BE2C (cell line): ENCODE results near the gene MEAF6. TPM values are rescaled to one million over a fixed set of nuclear protein-coding genes. Genes with fewer than 3 reads are reported as not detected.
"Not testable (repeated sequence)": the region's sequence is repeated elsewhere in the genome, so short reads cannot be mapped to it uniquely, and the experiment has no call there.

ENCODE experiments used
- DNase-seq: peaks from one replicate; pipeline ENCODE4 v3.0.0-alpha.2; 2020
- H3K27me3 ChIP-seq: fragments of 250-450 bp; sonication (Bioruptor Pico); 2 replicates; pipeline ENCODE4 v1.5.1; 2020; ENCODE audit warnings: mild to moderate bottlenecking
- H3K36me3 ChIP-seq: fragments of 250-450 bp; sonication (Bioruptor Pico); 2 replicates; pipeline ENCODE4 v1.5.1; 2020; ENCODE audit warnings: mild to moderate bottlenecking
- H3K4me1 ChIP-seq: fragments of 250-450 bp; sonication (Bioruptor Pico); 2 replicates; pipeline ENCODE4 v1.5.1; 2020
- H3K4me3 ChIP-seq: 2 replicates; pipeline ENCODE4 v1.5.1; 2011; ENCODE audit warnings: low read depth, low read length
- H3K9me3 ChIP-seq: fragments of 250-450 bp; sonication (Bioruptor Pico); 2 replicates; pipeline ENCODE4 v1.5.1; 2020
- polyA plus RNA-seq: library from polyadenylated mRNA; unstranded; fragments of >200 nt; gene quantifications from one replicate; pipeline ENCODE4 v1.2.1, GENCODE V29; 2012; ENCODE audit warnings: low read depth, missing spikeins; ENCODE audit not compliant: insufficient read length, insufficient read depth
- TF ChIP-seq, protein P1 (sequence below): IDR thresholded peaks from 2 replicates; pipeline ENCODE4 v1.5.1; 2012; ENCODE audit warnings: mild to moderate bottlenecking, low read depth, low read length

MEAF6 gene
- 54.8 TPM for polyA plus RNA-seq

DNA sequence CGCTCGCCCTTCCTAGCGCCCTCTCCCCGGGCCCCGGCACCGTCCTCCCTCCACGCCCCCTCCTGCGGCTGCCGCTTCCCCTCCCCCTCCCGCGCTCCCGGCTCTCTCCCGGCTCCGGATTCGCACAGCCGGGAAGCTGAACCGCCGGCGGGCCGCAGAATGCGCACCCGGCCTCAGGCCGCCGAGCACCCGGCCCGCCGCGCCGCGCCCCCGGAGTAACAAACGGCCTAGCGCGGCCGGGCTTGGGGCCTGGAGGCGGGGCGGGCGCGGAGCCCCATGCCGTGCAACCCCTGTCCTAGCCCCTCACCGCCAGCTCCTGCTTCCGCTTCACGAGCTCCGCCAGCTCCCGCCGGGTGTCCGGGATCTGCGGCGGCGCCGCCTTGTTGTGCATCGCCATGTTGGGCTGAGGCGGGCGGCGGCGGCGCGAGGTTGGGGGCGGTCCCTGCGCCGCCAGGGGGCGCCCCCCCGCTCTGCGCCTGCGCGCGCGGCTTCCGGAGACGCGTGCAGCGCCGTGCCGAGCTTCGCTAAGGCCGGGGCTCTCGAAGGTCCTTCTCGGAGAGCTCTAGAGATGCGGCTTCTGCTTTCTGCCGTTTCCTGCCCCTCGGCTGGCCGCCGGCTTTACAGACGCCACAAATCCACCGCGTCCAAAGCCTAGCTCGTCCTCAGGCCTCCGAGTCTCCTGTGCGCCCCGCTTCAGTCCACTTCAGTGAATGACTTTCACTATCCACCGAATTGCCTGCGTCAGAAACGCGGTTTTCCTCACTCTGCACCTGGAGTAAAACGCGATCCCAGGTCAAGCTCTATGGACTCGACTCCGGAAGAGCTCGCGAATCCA is at the start of gene MEAF6:
Gene MEAF6 (minus strand): TSS at position 417 of the 835 bp plus-strand sequence. CDS start 20 bp downstream, at position 397.
- Histone ChIP-seq H3K27me3 (no peaks in the 10 kb centered on the region), H3K36me3 (no peaks in the 10 kb centered on the region; the same call in 1 of the 2 replicates), H3K4me1 (no peaks in the 10 kb centered on the region), H3K4me3 (peak within 1 kb of the TSS; percentile 68), H3K9me3 (no peaks in the 10 kb centered on the region)
- TF ChIP-seq, protein P1, sequence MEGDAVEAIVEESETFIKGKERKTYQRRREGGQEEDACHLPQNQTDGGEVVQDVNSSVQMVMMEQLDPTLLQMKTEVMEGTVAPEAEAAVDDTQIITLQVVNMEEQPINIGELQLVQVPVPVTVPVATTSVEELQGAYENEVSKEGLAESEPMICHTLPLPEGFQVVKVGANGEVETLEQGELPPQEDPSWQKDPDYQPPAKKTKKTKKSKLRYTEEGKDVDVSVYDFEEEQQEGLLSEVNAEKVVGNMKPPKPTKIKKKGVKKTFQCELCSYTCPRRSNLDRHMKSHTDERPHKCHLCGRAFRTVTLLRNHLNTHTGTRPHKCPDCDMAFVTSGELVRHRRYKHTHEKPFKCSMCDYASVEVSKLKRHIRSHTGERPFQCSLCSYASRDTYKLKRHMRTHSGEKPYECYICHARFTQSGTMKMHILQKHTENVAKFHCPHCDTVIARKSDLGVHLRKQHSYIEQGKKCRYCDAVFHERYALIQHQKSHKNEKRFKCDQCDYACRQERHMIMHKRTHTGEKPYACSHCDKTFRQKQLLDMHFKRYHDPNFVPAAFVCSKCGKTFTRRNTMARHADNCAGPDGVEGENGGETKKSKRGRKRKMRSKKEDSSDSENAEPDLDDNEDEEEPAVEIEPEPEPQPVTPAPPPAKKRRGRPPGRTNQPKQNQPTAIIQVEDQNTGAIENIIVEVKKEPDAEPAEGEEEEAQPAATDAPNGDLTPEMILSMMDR = peak; percentile 26; the same call in 1 of the 2 replicates
- peak; percentile 82 for DNase-seq

DNA sequence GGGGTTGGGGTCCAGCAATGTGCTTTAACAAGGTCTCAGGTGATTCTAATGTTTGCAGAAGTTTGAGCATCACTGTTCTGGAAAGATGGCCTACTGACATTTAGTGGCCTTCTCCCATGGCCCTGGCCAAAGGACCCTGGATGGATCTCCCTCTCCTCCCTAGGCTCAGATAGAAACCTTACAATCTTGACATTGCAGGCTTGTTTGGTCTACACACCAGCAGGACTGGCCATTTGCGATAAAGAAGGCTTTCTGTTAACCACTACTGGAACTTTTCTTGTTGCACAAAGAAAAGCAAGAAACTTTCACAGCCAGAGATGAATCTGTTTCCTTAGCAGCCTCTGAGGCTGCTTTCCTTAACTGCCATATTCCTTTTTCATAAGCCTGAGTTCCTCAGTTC is 48.4 kb upstream of the MEAF6 start:
- no peaks in the 10 kb centered on the region for H3K27me3 ChIP-seq
- H3K36me3 ChIP-seq = peaks cover 6% of the 10 kb centered on the region
- TF ChIP-seq, protein P1 = no peak
- no peak for DNase-seq
- H3K4me1 ChIP-seq = no peaks in the 10 kb centered on the region
- no peak overlapping the region for H3K4me3 ChIP-seq
- H3K9me3 ChIP-seq = no peaks in the 10 kb centered on the region

DNA sequence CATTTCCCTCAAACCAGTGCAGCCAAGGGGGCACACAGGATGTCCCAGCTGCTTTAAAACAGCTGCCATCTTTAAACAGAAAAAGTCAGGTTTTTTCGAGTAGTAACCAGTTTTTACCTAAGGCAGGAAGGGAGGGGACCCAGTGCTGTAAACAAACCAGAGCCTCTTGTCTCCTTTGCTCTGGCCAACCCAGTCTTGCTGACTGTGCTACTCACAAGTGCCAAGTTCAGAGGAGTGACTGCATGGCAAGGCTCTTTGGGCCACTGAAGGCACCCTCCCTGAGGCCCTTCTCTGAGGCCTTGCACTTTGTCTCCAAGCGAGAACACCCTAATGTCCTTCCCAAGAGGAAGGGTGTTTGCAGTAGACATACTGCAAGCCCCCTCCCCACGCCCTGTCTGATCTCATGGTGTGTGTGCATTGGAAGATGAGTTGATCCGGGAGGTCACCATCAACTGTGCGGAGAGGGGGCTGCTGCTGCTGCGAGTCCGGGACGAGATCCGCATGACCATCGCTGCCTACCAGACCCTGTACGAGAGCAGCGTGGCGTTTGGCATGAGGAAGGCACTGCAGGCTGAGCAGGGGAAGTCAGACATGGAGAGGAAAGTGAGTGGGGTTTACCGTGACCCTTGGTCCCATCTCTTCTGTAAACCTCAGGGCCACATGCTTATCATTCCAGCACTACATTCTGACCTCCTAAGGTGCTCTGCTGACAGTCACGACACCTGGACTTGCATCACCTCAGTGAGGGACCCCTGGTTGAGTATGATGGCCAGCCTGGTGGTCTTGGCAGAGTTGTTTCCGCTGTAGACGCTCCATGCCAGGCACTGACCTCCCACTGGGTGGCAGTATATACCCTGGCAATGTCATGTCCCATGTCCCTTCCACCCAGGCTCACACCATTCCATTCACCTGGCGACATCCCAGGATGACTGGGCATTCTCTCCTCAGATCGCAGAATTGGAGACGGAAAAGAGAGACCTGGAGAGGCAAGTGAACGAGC is 46.9 kb upstream of the MEAF6 start:
- Histone ChIP-seq H3K27me3 (no peaks in the 10 kb centered on the region), H3K9me3 (no peaks in the 10 kb centered on the region), H3K4me1 (no peaks in the 10 kb centered on the region), H3K4me3 (no peak overlapping the region), H3K36me3 (no peaks in the 10 kb centered on the region; the same call in 1 of the 2 replicates)
- DNase-seq = peak; percentile 61
- TF ChIP-seq, protein P1 = peak; percentile 73

DNA sequence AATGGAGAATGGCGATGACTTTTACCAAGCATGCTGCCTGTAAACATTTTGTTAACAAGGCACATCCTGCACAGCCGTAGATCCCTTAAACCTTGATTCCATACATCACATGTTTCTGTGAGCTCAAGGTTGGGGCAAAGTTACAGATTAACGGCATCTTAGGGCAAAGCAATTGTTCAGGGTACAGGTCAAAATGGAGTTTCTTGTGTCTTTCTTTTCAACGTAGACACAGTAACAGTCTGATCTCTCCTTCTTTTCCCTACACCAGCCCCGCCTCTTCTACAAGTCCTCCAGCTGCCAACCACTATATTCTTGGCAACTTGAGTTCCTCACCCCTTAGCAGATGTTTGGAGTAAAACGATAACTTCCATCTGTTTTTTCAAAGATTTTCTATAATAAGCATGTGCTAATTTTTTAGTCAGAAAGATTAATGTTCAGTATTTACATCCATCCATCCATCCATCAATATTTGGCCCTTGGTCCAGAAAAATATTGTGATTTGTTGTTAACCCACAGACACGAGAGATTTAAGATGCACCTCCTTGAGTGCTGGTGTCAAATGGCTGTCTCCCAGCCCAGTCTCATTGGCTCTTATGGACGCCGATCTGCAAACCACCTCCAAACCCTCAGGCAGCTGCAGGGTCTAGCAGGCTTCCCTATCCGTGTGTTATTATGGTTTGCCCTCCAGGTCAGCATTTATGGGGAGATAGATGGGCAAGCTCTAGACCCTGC is 46.0 kb upstream of the MEAF6 start:
- Histone ChIP-seq H3K4me3 (no peak overlapping the region), H3K27me3 (no peaks in the 10 kb centered on the region), H3K9me3 (no peaks in the 10 kb centered on the region), H3K36me3 (no peaks in the 10 kb centered on the region), H3K4me1 (no peaks in the 10 kb centered on the region)
- no peak for DNase-seq
- TF ChIP-seq, protein P1 = no peak

DNA sequence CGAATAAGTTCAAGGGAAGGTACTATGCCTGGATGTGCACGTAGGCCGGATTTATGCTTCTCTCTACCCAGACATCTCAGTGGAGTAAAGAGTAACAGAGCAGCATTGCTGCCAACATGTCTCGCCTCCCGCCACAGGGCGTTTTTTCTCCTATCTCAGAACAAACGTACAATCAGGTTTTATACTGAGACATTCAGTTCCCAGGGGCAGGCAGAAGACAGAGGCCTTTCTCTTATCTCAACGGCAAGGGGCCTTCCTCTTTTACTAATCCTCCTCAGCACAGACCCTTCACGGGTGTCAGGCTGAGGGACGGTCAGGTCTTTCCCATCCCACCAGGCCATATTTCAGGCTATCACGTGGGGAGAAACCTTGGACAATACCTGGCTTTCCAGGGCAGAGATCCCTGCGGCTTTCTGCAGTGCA is 45.4 kb upstream of the MEAF6 start:
- not testable (repeated sequence) for H3K36me3 ChIP-seq, DNase-seq, H3K9me3 ChIP-seq, H3K4me3 ChIP-seq, H3K4me1 ChIP-seq, H3K27me3 ChIP-seq

DNA sequence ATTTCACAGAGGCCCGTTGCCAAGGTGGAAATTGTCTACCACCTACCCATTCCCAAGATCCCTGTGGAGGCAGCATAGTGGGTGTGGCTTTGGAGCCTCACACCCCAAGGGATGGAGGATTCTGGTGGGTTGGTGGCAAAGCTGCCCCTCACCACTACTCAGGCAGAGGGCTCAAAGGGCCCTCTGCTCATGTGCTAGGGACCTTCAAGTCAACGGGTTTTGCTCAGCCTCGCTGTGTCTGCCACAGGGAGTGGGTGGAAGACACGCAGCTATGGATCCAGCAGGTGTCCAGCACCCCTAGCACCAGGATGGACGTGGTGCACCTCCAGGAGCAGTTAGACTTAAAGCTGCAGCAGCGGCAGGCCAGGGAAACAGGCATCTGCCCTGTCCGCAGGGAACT is 44.5 kb upstream of the MEAF6 start:
- no peaks in the 10 kb centered on the region for H3K9me3 ChIP-seq
- H3K27me3 ChIP-seq = no peaks in the 10 kb centered on the region
- TF ChIP-seq, protein P1 = no peak
- no peaks in the 10 kb centered on the region for H3K36me3 ChIP-seq
- no peaks in the 10 kb centered on the region for H3K4me1 ChIP-seq
- no peak for DNase-seq
- H3K4me3 ChIP-seq = no peak overlapping the region
